GM18520 (cell line): ENCODE data around the gene RHOT1.
"Not testable (repeated sequence)": the region's sequence is repeated elsewhere in the genome, so short reads cannot be mapped to it uniquely, and the experiment has no call there.

Experiments used
- ATAC-seq: cut with Tn5 transposase; IDR thresholded peaks from one replicate; pipeline ENCODE4 v1.9.1; 2021; ENCODE audit not compliant: unreplicated experiment

The RHOT1 gene

DNA sequence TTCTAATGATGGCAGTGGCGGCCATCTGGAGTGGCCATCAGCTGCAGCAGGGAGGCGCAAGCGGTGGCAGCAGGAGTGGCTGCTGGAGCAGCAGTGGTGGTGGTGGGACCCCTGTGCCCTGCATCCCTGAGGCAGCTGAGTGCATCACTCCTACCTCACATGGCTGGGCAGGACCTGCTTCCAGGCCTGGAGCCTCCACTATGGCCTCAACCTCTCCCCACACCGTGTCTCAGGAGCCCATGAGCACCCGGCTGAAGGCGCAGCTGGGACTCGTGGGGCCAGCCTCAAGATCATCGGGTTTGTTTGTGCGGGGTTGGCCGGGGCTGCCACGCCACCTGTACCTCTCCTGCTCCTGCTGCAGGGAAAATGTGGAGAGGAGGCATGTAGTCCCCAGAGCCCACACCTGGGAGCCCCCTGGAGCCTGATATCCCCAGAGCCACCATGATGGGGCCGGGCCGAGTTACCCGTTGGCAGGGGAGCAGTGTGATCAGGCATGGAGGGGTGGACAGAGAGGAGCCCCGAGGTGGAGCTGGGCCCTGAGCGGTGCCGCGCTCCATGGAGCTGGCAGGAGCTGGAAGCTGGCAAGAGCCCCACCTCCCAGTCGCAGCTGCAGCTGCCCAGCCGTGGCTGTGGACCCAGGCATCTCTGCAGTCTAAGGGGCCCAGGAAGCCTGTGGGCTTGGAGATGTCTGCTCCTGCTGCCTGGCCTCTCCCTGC, 16.7 kb downstream of the RHOT1 start:
- no peak for ATAC-seq

DNA sequence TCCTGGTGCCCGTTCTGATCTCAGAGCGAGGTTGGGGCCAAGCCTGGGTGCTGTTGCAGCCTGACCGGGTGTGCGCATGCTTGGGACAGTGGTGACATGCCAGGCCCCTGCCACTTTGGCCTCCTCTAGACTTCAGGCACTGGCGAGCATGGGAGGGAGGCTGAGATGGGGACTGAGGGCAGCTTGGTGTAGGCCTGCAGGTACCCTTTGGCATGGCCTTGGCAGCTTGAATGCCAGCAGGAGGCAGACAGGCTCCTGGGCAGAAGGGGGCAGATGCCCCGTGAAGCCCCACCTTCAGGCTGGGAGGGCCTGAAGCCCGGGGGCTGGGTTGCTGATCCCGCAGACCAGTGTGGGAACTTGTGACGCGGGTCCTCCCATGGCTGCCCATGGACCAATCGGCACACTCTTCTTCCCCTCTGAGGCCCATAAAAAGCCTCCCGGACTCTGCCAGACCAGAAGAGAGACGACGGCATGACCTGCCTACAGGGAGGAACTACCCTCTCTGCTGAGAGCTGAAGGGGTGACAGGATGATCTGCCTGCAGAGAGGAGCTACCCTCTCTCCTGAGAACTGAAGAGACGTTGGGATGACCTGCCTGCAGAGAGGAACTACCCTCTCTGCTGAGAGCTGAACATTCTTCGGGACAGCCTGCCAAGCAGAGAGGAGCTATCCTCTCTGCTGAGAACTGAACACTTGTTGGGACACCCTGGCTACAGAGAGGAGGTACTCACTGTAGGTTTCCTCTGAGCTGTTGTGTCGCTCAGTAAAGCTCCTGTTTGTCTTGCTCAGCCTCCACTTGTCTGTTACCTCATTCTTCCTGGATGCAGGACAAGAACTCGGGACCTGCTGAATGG, 17.5 kb downstream of the RHOT1 start:
- no peak for ATAC-seq

DNA sequence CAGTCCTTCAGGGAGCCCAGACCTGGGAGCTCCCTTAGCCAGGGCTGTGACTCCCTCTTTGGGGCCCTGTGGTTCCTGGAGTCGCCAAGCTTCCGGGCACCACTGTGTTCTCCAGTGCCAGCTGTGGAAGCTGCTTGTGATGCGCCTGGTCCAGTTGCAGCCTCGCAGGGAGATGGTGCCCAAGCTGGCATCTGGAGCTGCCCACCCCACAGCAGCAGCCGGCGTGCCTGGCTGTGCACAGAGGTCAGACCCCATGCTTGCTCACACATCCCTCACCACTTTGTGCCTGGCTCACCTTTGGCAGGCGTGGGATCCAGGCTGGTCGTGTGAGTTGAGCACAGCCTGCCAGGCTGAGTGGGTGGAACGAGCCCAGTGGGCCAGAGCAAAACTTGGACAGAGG, 18.2 kb downstream of the RHOT1 start:
- no peak for ATAC-seq

GRCh38 chr17:32161029-32161428, 18.7 kb downstream of the RHOT1 start:
- no peak for ATAC-seq

- ATAC-seq, result no peak
Observed at GRCh38 chr17:32161506-32162365, 19.4 kb downstream of the RHOT1 start.

GRCh38 chr17:32174889-32175288, 32.6 kb downstream of the RHOT1 start:
- no peak for ATAC-seq

DNA sequence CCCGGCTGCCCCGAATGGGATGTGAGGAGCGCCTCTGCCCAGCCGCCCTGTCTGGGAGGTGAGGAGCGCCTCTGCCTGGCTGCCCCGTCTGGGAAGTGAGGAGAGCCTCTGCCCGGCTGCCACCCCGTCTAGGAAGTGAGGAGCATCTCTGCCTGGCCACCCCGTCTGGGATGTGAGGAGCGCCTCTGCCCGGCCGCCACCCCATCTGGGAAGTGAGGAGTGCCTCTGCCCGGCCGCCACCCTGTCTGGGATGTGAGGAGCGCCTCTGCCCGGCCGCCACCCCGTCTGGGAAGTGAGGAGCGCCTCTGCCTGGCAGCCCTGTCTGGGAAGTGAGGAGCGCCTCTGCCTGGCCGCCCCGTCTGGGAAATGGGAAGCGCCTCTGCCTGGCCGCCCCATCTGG, 36.4 kb downstream of the RHOT1 start:
- not testable (repeated sequence) for ATAC-seq

GRCh38 chr17:32179103-32179502, 36.8 kb downstream of the RHOT1 start:
- ATAC-seq, result not testable (repeated sequence)

- ATAC-seq, result not testable (repeated sequence)
Observed at GRCh38 chr17:32179526-32179925, 37.2 kb downstream of the RHOT1 start.

GRCh38 chr17:32180262-32180661, 38.0 kb downstream of the RHOT1 start:
- ATAC-seq, result not testable (repeated sequence)

DNA sequence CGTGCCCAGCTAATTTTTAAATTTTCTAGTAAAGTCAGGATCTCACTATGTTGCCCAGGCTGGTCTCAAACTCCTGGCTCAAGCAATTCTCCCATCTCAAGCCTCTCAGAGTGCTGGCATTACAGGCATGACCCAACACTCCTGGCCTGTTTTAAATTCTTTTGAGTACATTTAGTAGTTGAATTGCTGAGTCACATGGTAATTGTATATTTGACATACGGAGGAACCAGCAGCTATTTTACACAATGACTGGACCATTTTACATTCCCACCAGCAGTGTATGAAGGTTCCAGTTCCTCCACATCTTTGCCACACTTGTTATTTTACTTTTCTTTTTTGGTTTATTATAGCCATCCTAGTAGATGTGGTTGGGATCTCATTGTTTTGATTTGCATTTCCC, 43.6 kb downstream of the RHOT1 start:
- no peak for ATAC-seq

DNA sequence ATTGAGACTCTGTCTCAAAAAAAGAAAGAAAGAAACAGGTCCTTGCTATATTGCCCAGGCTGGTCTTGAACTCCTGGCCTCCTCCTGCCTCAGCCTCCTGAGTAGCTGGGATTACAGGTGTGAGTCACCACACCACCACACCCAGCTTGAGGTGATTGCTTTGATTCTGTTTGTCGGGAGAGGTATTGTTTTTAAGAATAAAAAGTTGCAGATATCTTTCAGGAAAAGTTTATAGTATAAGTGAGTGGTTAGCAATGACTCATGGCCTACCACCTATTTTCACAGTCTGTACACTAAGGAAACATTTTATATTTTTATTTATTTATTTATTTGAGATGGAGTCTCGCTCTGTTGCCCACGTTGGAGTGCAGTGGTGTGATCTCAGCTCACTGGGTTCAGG, 45.0 kb downstream of the RHOT1 start:
- ATAC-seq, result no peak

DNA sequence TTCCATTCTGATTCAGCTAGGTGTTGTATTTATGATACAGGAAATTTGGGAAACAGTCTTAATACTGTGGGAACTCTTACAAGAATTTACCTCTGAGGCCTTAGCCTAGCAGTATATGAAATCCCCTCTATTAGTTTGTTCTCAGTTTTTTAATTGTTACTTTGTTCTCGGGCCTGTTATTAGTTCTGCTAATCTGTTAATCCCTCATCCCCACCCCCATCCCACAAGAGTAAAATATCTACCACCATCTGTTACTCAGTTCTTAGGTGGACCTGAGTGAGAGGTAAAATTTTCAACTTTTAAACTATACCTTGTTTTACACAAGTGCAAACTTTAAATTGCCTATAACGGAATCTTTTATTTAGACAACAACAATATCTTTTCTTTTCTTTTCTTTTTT, 47.0 kb downstream of the RHOT1 start:
- no peak for ATAC-seq

- no peak for ATAC-seq
Observed at GRCh38 chr17:32191306-32191705, 49.0 kb downstream of the RHOT1 start.

GRCh38 chr17:32192379-32192778, 50.1 kb downstream of the RHOT1 start:
- ATAC-seq, result no peak

DNA sequence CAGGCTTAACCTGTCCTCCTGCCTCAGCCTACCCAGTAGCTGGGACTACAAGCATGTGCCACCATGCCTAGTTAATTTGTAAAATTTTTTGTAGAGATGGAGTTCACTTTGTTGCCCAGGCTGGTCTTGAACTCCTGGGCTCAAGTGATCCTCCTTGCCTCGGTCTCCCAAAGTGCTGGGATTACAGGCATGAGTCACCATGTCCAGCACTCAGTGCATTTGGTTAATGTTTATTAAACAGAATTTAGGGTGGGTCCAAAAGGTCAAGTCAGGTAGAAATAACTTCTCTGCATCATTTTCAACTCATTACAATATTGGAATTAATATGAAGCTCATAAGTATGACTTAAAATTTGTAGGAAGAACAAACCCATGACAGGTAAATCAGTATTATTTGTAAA, 55.7 kb downstream of the RHOT1 start:
- ATAC-seq, result no peak

DNA sequence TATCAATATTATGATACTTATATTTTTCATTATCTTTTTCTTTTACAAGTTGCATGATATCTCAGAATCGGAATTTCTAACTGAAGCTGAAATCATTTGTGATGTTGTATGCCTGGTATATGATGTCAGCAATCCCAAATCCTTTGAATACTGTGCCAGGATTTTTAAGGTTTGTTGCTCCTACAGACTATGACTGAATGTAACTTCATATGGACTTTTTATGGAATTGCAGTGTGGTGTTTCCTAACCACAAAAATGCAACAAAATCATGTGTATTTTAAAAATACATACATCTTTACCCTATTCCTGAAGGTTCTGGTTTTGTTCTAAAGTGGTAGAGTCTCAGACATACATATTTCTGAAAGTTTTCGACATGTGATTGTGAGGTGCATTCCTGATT, 64.6 kb downstream of the RHOT1 start:
- no peak for ATAC-seq

DNA sequence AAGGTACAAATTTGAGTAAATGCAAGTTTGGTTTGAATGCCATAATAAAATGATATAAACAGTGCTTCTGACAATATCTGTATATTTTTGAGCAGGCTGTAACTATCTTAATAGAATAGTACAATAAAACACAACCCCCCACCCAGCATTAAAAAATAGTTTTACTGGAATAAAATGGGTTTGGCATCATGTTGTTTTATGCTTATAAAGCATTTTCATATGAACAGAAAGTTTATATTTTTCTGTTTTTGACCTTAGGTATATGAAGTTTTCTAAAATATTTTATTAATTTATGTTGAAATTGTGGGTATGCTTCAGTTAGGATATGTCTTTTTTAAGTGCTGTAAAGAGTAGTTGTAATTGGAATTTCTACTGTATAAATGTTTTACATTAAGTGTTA, 66.1 kb downstream of the RHOT1 start:
- ATAC-seq, result no peak

DNA sequence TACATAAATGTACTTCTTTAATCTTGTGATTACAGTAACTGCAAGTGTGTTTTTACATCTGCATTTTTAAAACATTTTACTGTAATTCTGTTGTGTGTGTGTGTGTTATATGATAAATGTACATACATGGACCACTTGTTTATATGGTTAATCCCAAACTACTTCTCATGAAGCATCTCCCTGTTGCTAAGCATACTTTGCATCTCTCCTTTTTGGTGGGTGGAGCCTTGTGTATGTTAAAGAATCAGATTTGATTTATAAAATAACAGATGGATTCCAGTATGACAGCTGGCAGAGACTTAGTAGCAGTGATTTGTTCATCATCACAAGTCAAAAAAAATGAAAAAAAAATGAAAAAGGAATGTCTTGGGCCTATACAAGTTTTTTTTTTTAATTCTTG, 67.3 kb downstream of the RHOT1 start:
- no peak for ATAC-seq

DNA sequence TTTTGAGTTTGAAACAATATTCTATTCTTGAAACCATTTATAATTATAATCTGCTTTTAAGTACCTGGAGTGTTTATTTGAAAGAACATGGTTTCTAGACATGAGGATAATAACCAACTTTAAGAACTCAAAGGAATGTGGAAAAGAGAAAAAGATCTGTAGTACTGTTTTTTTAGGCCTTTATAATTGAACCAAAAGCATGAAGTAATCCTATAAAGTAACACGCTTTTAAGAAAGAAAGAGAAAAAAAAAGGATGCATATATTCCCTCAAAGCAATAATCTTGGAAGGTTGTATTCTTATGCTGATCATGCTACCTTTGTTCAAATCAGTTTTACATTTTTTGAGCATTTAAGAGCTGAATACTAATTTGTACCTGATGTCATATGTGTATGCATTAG, 69.4 kb downstream of the RHOT1 start:
- no peak for ATAC-seq

DNA sequence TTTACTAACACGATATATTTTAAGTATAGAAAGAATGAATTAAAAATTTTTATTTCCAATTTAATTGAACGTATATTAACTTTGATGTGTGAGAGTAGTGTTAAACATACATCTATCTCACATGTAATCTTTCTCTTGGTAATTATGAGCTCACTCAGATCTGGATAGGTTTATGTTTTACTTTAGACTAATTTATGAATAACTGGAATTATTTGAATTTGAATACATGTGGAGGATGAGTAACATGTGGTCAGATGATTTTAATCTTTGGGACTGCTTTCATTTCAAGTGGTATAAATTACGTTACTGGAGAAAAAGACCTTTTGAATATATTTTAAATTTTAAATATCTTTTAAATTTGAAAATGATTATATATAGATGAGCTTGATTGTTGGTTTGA, 73.4 kb downstream of the RHOT1 start:
- ATAC-seq, result no peak

GRCh38 chr17:32222621-32223020, 80.3 kb downstream of the RHOT1 start:
- ATAC-seq, result no peak
